CD4-positive, alpha-beta memory T cell (primary cell): ENCODE measurements around the gene SYNGAP1. TPM values are rescaled to one million over a fixed set of nuclear protein-coding genes. Genes with fewer than 3 reads are reported as not detected.

Experiments
- CTCF ChIA-PET: fragments of 350-600 bp; sonication (Branson Sonifier 250); formaldehyde crosslinking; loops from one replicate; lab custom pipeline; 2021; ENCODE audit warnings: inconsistent platforms; ENCODE audit not compliant: partially characterized antibody; lab: Charles Lee
- POLR2A ChIA-PET: fragments of 350-600 bp; sonication (Branson Sonifier 250); formaldehyde crosslinking; loops from one replicate; lab custom pipeline; 2021; ENCODE audit not compliant: partially characterized antibody; lab: Charles Lee
- DNase-seq, 5 donors: peaks; one replicate each; pipeline versions ENCODE4 v3.0.0 to v3.0.0-alpha.2; 2020 to 2022; ENCODE audit warnings: mixed read lengths in 1 of 5
- H3K27ac ChIP-seq: one replicate; pipeline ENCODE4 v1.7.0; 2013; ENCODE audit warnings: low read depth, low read length
- H3K27me3 ChIP-seq: 2 replicates; pipeline ENCODE4 v1.7.0; 2013; ENCODE audit warnings: mild to moderate bottlenecking, low read length, moderate library complexity; ENCODE audit not compliant: insufficient read depth
- H3K36me3 ChIP-seq: 2 replicates; pipeline ENCODE4 v1.7.0; 2013; ENCODE audit warnings: mild to moderate bottlenecking, low read length, moderate library complexity; ENCODE audit not compliant: insufficient read depth
- H3K4me1 ChIP-seq: 2 replicates; pipeline ENCODE4 v1.7.0; 2013; ENCODE audit warnings: mild to moderate bottlenecking, low read length, moderate library complexity; ENCODE audit not compliant: insufficient read depth
- H3K4me3 ChIP-seq, 2 donors: one replicate each; pipeline ENCODE4 v1.7.0; 2013; ENCODE audit warnings: low read length in 2 of 2, mild to moderate bottlenecking in 1 of 2
- H3K9me3 ChIP-seq, 2 donors: one replicate each; pipeline ENCODE4 v1.7.0; 2013; ENCODE audit warnings: low read length in 2 of 2, control low read depth in 1 of 2; ENCODE audit not compliant: control insufficient read depth in 1 of 2
- H3K27ac Mint-ChIP-seq, 7 donors: one replicate each; pipeline ENCODE4 v1.8.0; 2020 to 2021; ENCODE audit warnings: mixed read lengths in 7 of 7, mild to moderate bottlenecking in 6 of 7, inconsistent platforms in 3 of 7, moderate library complexity in 3 of 7
- H3K27me3 Mint-ChIP-seq, 2 donors: one replicate each; pipeline ENCODE4 v1.8.0; 2020 to 2021; ENCODE audit warnings: mixed read lengths in 2 of 2
- H3K36me3 Mint-ChIP-seq, 2 donors: one replicate each; pipeline ENCODE4 v1.8.0; 2020 to 2021; ENCODE audit warnings: mixed read lengths in 2 of 2, inconsistent platforms in 1 of 2, mild to moderate bottlenecking in 1 of 2
- H3K4me1 Mint-ChIP-seq, 4 donors: one replicate each; pipeline ENCODE4 v1.8.0; 2020 to 2021; ENCODE audit warnings: mixed read lengths in 4 of 4, mild to moderate bottlenecking in 1 of 4
- H3K4me3 Mint-ChIP-seq, 8 donors: one replicate each; pipeline ENCODE4 v1.8.0; 2020 to 2021; ENCODE audit warnings: mixed read lengths in 8 of 8, mild to moderate bottlenecking in 7 of 8, moderate library complexity in 6 of 8, inconsistent platforms in 3 of 8
- H3K9me3 Mint-ChIP-seq, 8 donors: one replicate each; pipeline ENCODE4 v1.8.0; 2020 to 2021; ENCODE audit warnings: mixed read lengths in 8 of 8, mild to moderate bottlenecking in 5 of 8, inconsistent platforms in 3 of 8, moderate library complexity in 1 of 8
- intact Hi-C: fragments of 100-400 bp; cut with micrococcal nuclease; formaldehyde crosslinking; loops from one replicate; pipeline ENCODE4 v1.15.1; 2023
- polyA plus RNA-seq, 2 donors: library from polyadenylated mRNA; unstranded; fragments of 300-500 nt; fragmentation: Illumina TruSeq; gene quantifications; one replicate each; pipeline ENCODE4 v1.2.3, GENCODE V29; 2021
- total RNA-seq, 2 experiments: library from RNA; stranded (reverse); gene quantifications; one replicate each; pipeline ENCODE4 v1.2.3, GENCODE V29; 2021

SYNGAP1 gene
- total and polyA plus RNA-seq, 4 experiments from 2014 or later: 1.9 to 48.0 (median 47.8) TPM; not detected in 1

- peaks cover 0 to 4% (median 1%) of the 10 kb centered on the region in 4 donors for H3K4me1 Mint-ChIP-seq
- no peaks in the 10 kb centered on the region for H3K27me3 Mint-ChIP-seq
- H3K36me3 ChIP-seq: peaks cover 49% of the 10 kb centered on the region
- no peak for DNase-seq
- no peaks in the 10 kb centered on the region for H3K27me3 ChIP-seq
- H3K9me3 ChIP-seq: no peaks in the 10 kb centered on the region
- intact Hi-C loops: no loop called here
- peaks cover 0 to 2% (median 0%) of the 10 kb centered on the region in 8 donors for H3K9me3 Mint-ChIP-seq
- no peaks in the 10 kb centered on the region for H3K4me1 ChIP-seq
- CTCF ChIA-PET: no interaction called here
- H3K36me3 Mint-ChIP-seq: peaks cover 35 to 62% of the 10 kb centered on the region in 2 donors
- no peak overlapping the region for H3K27ac ChIP-seq
- POLR2A ChIA-PET: interaction anchor here (0.6 kb wide), 1 partner anchor 153 kb away, joined by 4 read pairs; no protein-coding TSS in a partner anchor
- peak overlapping the region in 1 of 7 donors; percentile 77 for H3K27ac Mint-ChIP-seq
- H3K4me3 ChIP-seq: no peak overlapping the region
- H3K4me3 Mint-ChIP-seq: no peak overlapping the region
These were observed 23.2 kb downstream of the SYNGAP1 start for GRCh38 chr6:33443025-33443424.

DNA sequence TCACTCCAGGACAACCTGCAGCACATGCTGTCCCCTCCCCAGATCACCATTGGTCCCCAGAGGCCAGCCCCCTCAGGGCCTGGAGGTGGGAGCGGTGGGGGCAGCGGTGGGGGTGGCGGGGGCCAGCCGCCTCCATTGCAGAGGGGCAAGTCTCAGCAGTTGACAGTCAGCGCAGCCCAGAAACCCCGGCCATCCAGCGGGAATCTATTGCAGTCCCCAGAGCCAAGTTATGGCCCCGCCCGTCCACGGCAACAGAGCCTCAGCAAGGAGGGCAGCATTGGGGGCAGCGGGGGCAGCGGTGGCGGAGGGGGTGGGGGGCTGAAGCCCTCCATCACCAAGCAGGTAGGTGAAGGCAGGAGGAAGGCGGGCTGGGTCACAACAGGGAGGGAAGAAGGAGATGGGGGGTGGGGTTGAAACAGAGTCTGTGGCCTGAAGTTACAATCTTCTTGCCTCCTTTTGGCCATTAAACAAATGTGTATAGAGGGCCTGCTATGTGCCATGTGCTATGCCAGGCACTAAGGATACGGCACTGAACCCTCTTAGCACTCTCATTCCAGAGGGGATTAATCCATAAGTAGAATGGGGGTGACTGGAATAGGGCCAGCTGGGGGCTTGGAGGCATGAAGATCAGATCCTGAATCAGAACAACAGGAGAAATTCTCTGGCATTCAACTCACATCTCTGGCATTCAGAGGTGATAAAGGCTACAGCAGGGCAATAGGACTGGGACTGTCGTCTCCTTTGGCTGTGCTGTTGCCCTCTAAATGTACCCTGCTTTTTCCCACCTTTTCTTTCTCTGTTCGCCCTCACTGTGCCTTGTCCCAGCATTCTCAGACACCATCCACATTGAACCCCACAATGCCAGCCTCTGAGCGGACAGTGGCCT lies 24.0 kb downstream of the SYNGAP1 start:
- H3K9me3 Mint-ChIP-seq: peaks cover 0 to 2% (median 0%) of the 10 kb centered on the region in 8 donors
- Histone ChIP-seq H3K36me3 (peaks cover 42% of the 10 kb centered on the region), H3K9me3 (no peaks in the 10 kb centered on the region), H3K4me1 (no peaks in the 10 kb centered on the region), H3K4me3 (no peak overlapping the region), H3K27me3 (no peaks in the 10 kb centered on the region), H3K27ac (no peak overlapping the region)
- peaks cover 31 to 62% of the 10 kb centered on the region in 2 donors for H3K36me3 Mint-ChIP-seq
- H3K4me1 Mint-ChIP-seq: peaks cover 0 to 6% (median 1%) of the 10 kb centered on the region in 4 donors
- ChIA-PET POLR2A (interaction anchor here (1.8 kb wide), 1 partner anchor 10 kb away, joined by 6 read pairs; the partner anchor contains the start of gene ZBTB9), CTCF (no interaction called here)
- H3K4me3 Mint-ChIP-seq: no peak overlapping the region
- no peak for DNase-seq
- peak overlapping the region in 1 of 7 donors; percentile 66 for H3K27ac Mint-ChIP-seq
- intact Hi-C loops: no loop called here
- H3K27me3 Mint-ChIP-seq: no peaks in the 10 kb centered on the region

DNA sequence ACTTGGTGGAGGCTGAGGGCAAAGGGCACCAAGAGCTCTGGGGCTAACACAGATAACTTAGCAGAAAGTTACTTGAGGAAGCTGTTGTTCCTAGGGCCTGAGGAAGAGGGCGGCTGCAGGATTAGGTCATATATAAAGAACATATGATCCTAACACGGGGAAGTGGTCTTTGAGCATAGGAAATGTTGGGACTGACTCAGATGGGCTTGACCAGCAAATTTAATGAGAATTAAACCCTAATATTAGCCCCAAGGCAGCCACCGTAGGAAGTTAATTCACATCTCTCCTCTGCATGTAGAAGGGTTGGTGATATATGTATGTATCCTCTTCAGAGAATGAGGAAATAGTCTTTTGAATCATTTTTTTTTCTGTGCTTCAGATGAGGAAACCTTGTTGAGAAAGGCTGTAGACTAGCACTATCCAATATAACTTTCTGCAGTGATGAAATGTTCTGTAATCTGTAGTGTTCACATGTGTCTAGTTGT lies 25.3 kb downstream of the SYNGAP1 start:
- POLR2A ChIA-PET: interaction anchor here (0.7 to 1.9 kb wide), 4 partner anchors 9 to 27 kb away, joined by 3 to 6 read pairs (median 5); partner anchors contain the start of genes CUTA and ZBTB9
- CTCF ChIA-PET: interaction anchor here (0.6 kb wide), 1 partner anchor 314 kb away, joined by 3 read pairs; no protein-coding TSS in a partner anchor
- intact Hi-C loops: no loop called here
- Histone ChIP-seq H3K4me3 (no peak overlapping the region), H3K27ac (no peak overlapping the region), H3K9me3 (no peaks in the 10 kb centered on the region), H3K36me3 (peaks cover 37% of the 10 kb centered on the region), H3K4me1 (no peaks in the 10 kb centered on the region), H3K27me3 (no peaks in the 10 kb centered on the region)
- Mint-ChIP-seq H3K27me3 (no peaks in the 10 kb centered on the region), H3K9me3 (no peaks in the 10 kb centered on the region), H3K36me3 (peaks cover 26 to 53% of the 10 kb centered on the region in 2 donors), H3K27ac (peak overlapping the region in 5 of 7 donors; percentile 37 to 87 (median 68)), H3K4me1 (peaks cover 1 to 7% (median 3%) of the 10 kb centered on the region in 4 donors), H3K4me3 (no peak overlapping the region)
- DNase-seq: no peak

DNA sequence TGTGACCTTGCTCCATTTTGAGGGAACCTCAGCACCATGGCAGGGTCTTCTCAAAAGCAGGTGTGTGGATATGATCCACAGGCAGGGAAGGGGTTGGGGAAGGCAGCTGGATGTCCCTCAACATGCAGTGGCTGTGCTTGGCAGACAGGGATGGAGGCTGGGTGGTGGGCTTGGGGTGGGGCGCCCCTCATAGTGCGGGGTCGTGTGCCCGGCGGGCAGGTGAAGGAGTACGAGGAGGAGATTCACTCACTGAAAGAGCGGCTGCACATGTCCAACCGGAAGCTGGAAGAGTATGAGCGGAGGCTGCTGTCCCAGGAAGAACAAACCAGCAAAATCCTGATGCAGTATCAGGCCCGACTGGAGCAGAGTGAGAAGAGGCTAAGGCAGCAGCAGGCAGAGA lies 26.5 kb downstream of the SYNGAP1 start:
- H3K36me3 Mint-ChIP-seq: peaks cover 22 to 44% of the 10 kb centered on the region in 2 donors
- Histone ChIP-seq H3K4me3 (no peak overlapping the region), H3K36me3 (peaks cover 25% of the 10 kb centered on the region), H3K27me3 (no peaks in the 10 kb centered on the region), H3K4me1 (no peaks in the 10 kb centered on the region), H3K9me3 (no peaks in the 10 kb centered on the region), H3K27ac (no peak overlapping the region)
- H3K27me3 Mint-ChIP-seq: no peaks in the 10 kb centered on the region
- no peak overlapping the region for H3K4me3 Mint-ChIP-seq
- H3K4me1 Mint-ChIP-seq: peaks cover 1 to 12% (median 3%) of the 10 kb centered on the region in 4 donors
- CTCF ChIA-PET: no interaction called here
- peak overlapping the region in 4 of 7 donors; percentile 24 to 82 (median 70) for H3K27ac Mint-ChIP-seq
- H3K9me3 Mint-ChIP-seq: no peaks in the 10 kb centered on the region
- DNase-seq: no peak
- POLR2A ChIA-PET: interaction anchor here (1.9 kb wide), 1 partner anchor 16 kb away, joined by 6 read pairs; no protein-coding TSS in a partner anchor
- intact Hi-C loops: no loop called here

GRCh38 chr6:33450434-33450833 lies 30.6 kb downstream of the SYNGAP1 start:
- Histone ChIP-seq H3K27me3 (no peaks in the 10 kb centered on the region), H3K9me3 (no peaks in the 10 kb centered on the region), H3K27ac (no peak overlapping the region), H3K4me3 (no peak overlapping the region), H3K4me1 (peaks cover 24% of the 10 kb centered on the region), H3K36me3 (peaks cover 8% of the 10 kb centered on the region)
- ChIA-PET CTCF (no interaction called here), POLR2A (interaction anchor here (1.4 to 2.0 kb wide), 2 partner anchors 19 to 129 kb away, joined by 4 to 5 read pairs; partner anchors contain the start of gene BAK1)
- DNase-seq: no peak
- Mint-ChIP-seq H3K4me1 (peaks cover 15 to 39% (median 24%) of the 10 kb centered on the region in 4 donors), H3K4me3 (no peak overlapping the region), H3K36me3 (peaks cover 13 to 34% of the 10 kb centered on the region in 2 donors), H3K27ac (peak overlapping the region in 4 of 7 donors; percentile 2 to 86 (median 48)), H3K27me3 (no peaks in the 10 kb centered on the region), H3K9me3 (no peaks in the 10 kb centered on the region)
- intact Hi-C loops: loop anchor here (10.0 kb wide), 1 partner anchor 264 kb away; the partner anchor contains the start of gene UQCC2

- H3K9me3 ChIP-seq: no peaks in the 10 kb centered on the region
- DNase-seq: no peak
- Mint-ChIP-seq H3K4me1 (peaks cover 14 to 43% (median 29%) of the 10 kb centered on the region in 4 donors), H3K9me3 (no peaks in the 10 kb centered on the region), H3K27me3 (no peaks in the 10 kb centered on the region), H3K4me3 (peak overlapping the region in 1 of 8 donors; percentile 25), H3K27ac (peak overlapping the region in 5 of 7 donors; percentile 37 to 84 (median 64)), H3K36me3 (peaks cover 9 to 36% of the 10 kb centered on the region in 2 donors)
- H3K4me3 ChIP-seq: no peak overlapping the region
- peaks cover 29% of the 10 kb centered on the region for H3K4me1 ChIP-seq
- intact Hi-C loops: loop anchor here (10.0 kb wide), 1 partner anchor 263 kb away; the partner anchor contains the start of gene UQCC2
- ChIA-PET POLR2A (no interaction called here), CTCF (no interaction called here)
- peaks cover 12% of the 10 kb centered on the region for H3K36me3 ChIP-seq
- no peaks in the 10 kb centered on the region for H3K27me3 ChIP-seq
- no peak overlapping the region for H3K27ac ChIP-seq
These were observed 31.7 kb downstream of the SYNGAP1 start for GRCh38 chr6:33451606-33452005.
